SIG-M5 (cell line): ENCODE measurements around the gene CREG1.

Source experiments
- DNase-seq: peaks from one replicate; lab custom pipeline; 2025; lab: John Stamatoyannopoulos, UW

Gene CREG1

GRCh38 chr1:167532375-167532774, 21.2 kb downstream of the CREG1 start:
- no peak for DNase-seq

GRCh38 chr1:167529829-167530474, 23.6 kb downstream of the CREG1 start:
- no peak for DNase-seq

- DNase-seq = no peak
Measured at GRCh38 chr1:167528057-167528728, 25.4 kb downstream of the CREG1 start.

- no peak for DNase-seq
Measured at GRCh38 chr1:167526667-167527383, 26.7 kb downstream of the CREG1 start.

- DNase-seq = no peak
Measured at GRCh38 chr1:167524651-167525050, 28.9 kb downstream of the CREG1 start.

GRCh38 chr1:167522246-167522645, 31.3 kb downstream of the CREG1 start:
- DNase-seq = no peak

GRCh38 chr1:167520711-167521206, 32.8 kb downstream of the CREG1 start:
- DNase-seq = no peak

GRCh38 chr1:167518331-167518700, 35.2 kb downstream of the CREG1 start, which contains the start of gene CD247:
CD247 (minus strand) TSS chr1:167518529; CDS start chr1:167518465, 64 bp downstream.
- no peak for DNase-seq

GRCh38 chr1:167517535-167518330, 35.8 kb downstream of the CREG1 start:
- DNase-seq = no peak

GRCh38 chr1:167516404-167517388, 36.9 kb downstream of the CREG1 start:
- no peak for DNase-seq

- no peak for DNase-seq
Measured at GRCh38 chr1:167515893-167516321, 37.7 kb downstream of the CREG1 start.

- DNase-seq = no peak
Measured at GRCh38 chr1:167515461-167515860, 38.1 kb downstream of the CREG1 start.

- no peak for DNase-seq
Measured at GRCh38 chr1:167514288-167514687, 39.3 kb downstream of the CREG1 start.

GRCh38 chr1:167512046-167512654, 41.4 kb downstream of the CREG1 start:
- no peak for DNase-seq

GRCh38 chr1:167511374-167511986, 42.1 kb downstream of the CREG1 start:
- no peak for DNase-seq

GRCh38 chr1:167510881-167511280, 42.7 kb downstream of the CREG1 start:
- no peak for DNase-seq

- no peak for DNase-seq
Measured at GRCh38 chr1:167510244-167510643, 43.3 kb downstream of the CREG1 start.

- DNase-seq = no peak
Measured at GRCh38 chr1:167509587-167509986, 44.0 kb downstream of the CREG1 start.

- no peak for DNase-seq
Measured at GRCh38 chr1:167507719-167508118, 45.8 kb downstream of the CREG1 start.

GRCh38 chr1:167504467-167504827, 49.1 kb downstream of the CREG1 start:
- no peak for DNase-seq
